Chondrocyte (in vitro differentiated cells): Measurements from ENCODE around the gene SERINC2. TPM values are rescaled to one million over a fixed set of nuclear protein-coding genes. Genes with fewer than 3 reads are reported as not detected.

Experiments used
- DNase-seq: peaks from one replicate; pipeline ENCODE4 v3.0.0; 2021; ENCODE audit warnings: mixed read lengths, low spot score
- H3K27ac Mint-ChIP-seq: one replicate; pipeline ENCODE4 v1.8.0; 2021; ENCODE audit warnings: mild to moderate bottlenecking, moderate library complexity, mixed read lengths; ENCODE audit not compliant: unreplicated experiment
- H3K27me3 Mint-ChIP-seq: 2 replicates; pipeline ENCODE4 v1.8.0; 2021; ENCODE audit warnings: low read depth, mixed read lengths
- H3K36me3 Mint-ChIP-seq: 2 replicates; pipeline ENCODE4 v1.8.0; 2021; ENCODE audit warnings: low read depth, mixed read lengths
- H3K4me1 Mint-ChIP-seq: 2 replicates; pipeline ENCODE4 v1.8.0; 2021; ENCODE audit warnings: low read depth, mild to moderate bottlenecking, mixed read lengths
- H3K4me3 Mint-ChIP-seq: one replicate; pipeline ENCODE4 v1.8.0; 2021; ENCODE audit warnings: mild to moderate bottlenecking, moderate library complexity, mixed read lengths; ENCODE audit not compliant: unreplicated experiment
- H3K9me3 Mint-ChIP-seq: 2 replicates; pipeline ENCODE4 v1.8.0; 2021; ENCODE audit warnings: low read depth, mixed read lengths
- total RNA-seq: library from RNA; stranded (reverse); gene quantifications from 3 replicates; pipeline ENCODE4 v1.2.1, GENCODE V29; 2021
- TF ChIP-seq, protein P1 (sequence below): fragments of 200-600 bp; sonication (generic); IDR thresholded peaks from 2 replicates; pipeline ENCODE4 v1.5.0; 2021; ENCODE audit warnings: antibody characterized with exemption, mild to moderate bottlenecking, moderate library complexity

SERINC2 gene
- total RNA-seq, 1 donor from 2014 or later, result 19.8 TPM

DNA sequence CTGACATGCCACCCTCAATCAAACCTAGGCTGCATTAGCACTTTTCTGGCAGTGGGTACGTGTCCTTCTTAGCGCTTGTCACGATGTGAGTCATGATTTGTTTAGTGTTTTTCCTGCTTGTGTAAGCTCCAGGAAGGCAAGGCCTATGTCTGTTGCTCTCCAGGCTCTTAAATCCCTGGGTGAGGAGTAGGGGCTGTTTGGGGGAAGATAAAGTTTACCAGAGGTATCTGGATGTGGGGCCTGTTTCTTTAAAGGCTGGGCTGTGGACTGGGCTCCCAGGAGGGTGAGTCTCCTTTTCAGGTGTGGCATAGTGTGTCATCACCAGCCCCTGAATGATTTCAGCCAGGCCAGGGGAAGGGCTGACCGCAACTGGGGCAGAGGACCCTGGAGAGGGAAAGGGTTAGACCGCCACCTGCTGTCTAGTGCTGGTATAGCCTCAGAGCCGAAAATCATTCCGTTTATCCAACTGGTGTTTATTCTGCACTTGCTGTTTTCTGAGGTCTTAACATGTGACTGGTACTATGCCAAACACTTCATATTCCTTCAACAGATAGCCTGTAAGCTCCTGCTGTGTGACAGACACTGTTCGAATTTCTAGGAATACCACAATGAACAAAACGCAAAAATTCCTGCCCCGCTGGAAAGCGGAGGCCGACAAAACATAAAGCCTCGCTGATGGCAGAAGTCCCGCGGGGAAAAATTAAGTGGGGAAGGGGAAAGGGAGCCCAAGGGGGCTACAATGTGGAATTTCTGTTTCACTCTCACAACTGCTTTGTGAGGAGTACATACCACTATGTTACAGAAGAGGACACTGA is 9.7 kb downstream of the SERINC2 start:
- Mint-ChIP-seq H3K27me3 (no peaks in the 10 kb centered on the region), H3K4me3 (no peak overlapping the region), H3K27ac (peak overlapping the region; percentile 79), H3K36me3 (no peaks in the 10 kb centered on the region), H3K4me1 (peaks cover 5% of the 10 kb centered on the region), H3K9me3 (no peaks in the 10 kb centered on the region)
- DNase-seq, result no peak
- TF ChIP-seq, protein P1, sequence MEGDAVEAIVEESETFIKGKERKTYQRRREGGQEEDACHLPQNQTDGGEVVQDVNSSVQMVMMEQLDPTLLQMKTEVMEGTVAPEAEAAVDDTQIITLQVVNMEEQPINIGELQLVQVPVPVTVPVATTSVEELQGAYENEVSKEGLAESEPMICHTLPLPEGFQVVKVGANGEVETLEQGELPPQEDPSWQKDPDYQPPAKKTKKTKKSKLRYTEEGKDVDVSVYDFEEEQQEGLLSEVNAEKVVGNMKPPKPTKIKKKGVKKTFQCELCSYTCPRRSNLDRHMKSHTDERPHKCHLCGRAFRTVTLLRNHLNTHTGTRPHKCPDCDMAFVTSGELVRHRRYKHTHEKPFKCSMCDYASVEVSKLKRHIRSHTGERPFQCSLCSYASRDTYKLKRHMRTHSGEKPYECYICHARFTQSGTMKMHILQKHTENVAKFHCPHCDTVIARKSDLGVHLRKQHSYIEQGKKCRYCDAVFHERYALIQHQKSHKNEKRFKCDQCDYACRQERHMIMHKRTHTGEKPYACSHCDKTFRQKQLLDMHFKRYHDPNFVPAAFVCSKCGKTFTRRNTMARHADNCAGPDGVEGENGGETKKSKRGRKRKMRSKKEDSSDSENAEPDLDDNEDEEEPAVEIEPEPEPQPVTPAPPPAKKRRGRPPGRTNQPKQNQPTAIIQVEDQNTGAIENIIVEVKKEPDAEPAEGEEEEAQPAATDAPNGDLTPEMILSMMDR, result peak; percentile 92

DNA sequence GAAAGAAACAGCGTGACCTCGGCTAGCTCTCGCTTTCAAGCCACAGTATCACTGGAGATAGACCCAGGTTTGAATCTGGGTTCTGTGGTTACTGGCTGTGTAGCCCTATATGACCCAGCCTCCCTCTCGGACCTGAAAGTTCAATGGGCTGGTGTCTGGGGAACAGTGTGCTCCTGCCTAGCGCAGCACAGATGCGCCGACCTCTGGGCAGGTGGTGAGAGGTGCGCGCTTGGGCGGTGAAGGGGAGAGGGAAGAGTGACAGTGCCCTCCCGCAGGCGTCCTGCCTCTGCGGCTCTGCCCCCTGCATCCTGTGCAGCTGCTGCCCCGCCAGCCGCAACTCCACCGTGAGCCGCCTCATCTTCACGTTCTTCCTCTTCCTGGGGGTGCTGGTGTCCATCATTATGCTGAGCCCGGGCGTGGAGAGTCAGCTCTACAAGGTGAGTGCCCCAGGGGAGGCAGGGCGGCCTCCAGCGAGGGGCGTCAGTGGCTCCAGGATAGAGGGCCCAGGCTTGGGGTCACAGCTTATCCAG is 10.5 kb downstream of the SERINC2 start:
- TF ChIP-seq, protein P1, result no peak
- H3K36me3 Mint-ChIP-seq, result peaks cover 1% of the 10 kb centered on the region
- DNase-seq, result no peak
- H3K4me3 Mint-ChIP-seq, result no peak overlapping the region
- no peak overlapping the region for H3K27ac Mint-ChIP-seq
- H3K27me3 Mint-ChIP-seq, result no peaks in the 10 kb centered on the region
- H3K4me1 Mint-ChIP-seq, result peaks cover 5% of the 10 kb centered on the region
- H3K9me3 Mint-ChIP-seq, result no peaks in the 10 kb centered on the region

DNA sequence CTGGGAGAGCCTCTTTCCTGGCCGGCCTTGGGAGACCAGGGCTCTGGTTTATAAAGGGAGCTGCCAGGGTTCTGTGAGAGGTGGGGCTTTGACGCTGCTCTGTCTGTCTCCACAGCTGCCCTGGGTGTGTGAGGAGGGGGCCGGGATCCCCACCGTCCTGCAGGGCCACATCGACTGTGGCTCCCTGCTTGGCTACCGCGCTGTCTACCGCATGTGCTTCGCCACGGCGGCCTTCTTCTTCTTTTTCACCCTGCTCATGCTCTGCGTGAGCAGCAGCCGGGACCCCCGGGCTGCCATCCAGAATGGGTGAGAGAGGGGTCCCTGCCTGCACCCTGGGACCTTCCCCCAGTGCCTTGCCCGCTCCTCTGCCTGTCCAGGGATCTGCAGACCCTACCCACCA is 11.6 kb downstream of the SERINC2 start:
- H3K4me3 Mint-ChIP-seq, result no peak overlapping the region

DNA sequence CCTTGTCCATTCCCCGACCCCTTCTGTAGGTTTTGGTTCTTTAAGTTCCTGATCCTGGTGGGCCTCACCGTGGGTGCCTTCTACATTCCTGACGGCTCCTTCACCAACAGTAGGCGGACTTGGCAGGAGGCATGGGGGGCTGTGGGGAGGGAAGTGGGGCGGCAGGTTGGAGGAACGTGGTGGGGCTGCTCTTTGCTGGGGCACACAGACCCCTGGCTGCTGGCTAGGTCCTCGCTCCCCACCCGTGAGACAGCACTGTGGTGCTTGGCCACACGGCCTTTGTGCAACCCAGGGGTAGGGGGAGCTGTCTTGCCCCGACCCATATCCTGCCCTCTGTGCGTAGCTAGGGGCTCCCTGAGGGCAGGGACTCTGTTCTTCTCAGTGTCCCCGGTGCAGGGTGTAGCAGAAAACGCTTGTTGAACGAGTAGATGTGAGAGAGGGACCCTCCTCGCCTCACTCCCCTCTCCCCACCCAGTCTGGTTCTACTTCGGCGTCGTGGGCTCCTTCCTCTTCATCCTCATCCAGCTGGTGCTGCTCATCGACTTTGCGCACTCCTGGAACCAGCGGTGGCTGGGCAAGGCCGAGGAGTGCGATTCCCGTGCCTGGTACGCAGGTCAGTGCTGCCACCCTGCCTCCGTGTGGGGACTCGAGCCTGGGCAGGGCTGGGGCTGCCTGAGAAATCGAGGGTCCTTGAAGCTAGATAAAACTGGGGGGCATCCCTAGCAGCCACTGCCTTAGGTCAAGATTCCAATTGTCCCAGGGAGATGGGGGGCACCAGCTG is 12.5 kb downstream of the SERINC2 start:
- H3K9me3 Mint-ChIP-seq, result no peaks in the 10 kb centered on the region
- H3K4me3 Mint-ChIP-seq, result no peak overlapping the region
- H3K4me1 Mint-ChIP-seq, result peaks cover 5% of the 10 kb centered on the region
- peaks cover 5% of the 10 kb centered on the region for H3K36me3 Mint-ChIP-seq
- DNase-seq, result no peak
- no peak overlapping the region for H3K27ac Mint-ChIP-seq
- TF ChIP-seq, protein P1, result no peak
- H3K27me3 Mint-ChIP-seq, result no peaks in the 10 kb centered on the region

More for the DNA sequence above, 11.6 kb downstream of the SERINC2 start:
- Mint-ChIP-seq H3K36me3 (peaks cover 5% of the 10 kb centered on the region), H3K9me3 (no peaks in the 10 kb centered on the region), H3K4me1 (peaks cover 5% of the 10 kb centered on the region), H3K27ac (no peak overlapping the region), H3K27me3 (no peaks in the 10 kb centered on the region)
- TF ChIP-seq, protein P1, result no peak
- DNase-seq, result no peak

DNA sequence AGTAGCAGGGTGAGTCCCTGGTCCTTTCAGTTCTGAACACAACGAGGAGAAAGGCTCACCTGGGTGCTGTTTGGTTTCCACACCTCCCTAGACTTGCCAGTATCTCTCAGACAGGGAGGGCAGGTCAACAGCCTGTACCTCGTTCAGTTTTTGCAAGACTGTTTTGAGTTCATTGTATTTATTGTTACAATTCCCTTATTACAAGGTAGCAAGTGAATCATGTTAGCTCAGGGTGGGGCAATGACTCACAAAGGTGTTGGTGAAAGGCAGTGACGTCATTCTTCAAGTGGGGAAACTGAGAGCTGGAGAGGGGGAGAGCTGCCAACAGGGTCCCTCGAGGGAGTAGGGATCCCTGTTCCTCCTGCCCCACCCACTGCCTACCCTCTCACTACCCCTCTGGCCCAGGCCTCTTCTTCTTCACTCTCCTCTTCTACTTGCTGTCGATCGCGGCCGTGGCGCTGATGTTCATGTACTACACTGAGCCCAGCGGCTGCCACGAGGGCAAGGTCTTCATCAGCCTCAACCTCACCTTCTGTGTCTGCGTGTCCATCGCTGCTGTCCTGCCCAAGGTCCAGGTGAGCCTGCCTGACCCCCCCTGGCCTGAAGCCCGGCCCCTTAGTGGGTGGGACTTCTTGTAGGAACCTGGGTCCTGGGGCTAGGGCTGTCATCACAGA is 13.4 kb downstream of the SERINC2 start:
- TF ChIP-seq, protein P1, result no peak
- no peaks in the 10 kb centered on the region for H3K27me3 Mint-ChIP-seq
- peaks cover 5% of the 10 kb centered on the region for H3K4me1 Mint-ChIP-seq
- H3K4me3 Mint-ChIP-seq, result no peak overlapping the region
- no peaks in the 10 kb centered on the region for H3K9me3 Mint-ChIP-seq
- peaks cover 5% of the 10 kb centered on the region for H3K36me3 Mint-ChIP-seq
- no peak for DNase-seq
- no peak overlapping the region for H3K27ac Mint-ChIP-seq
